KOPT-K1 (cell line): ENCODE data around the gene LAIR1.

Source experiments
- H3K27ac ChIP-seq: fragments of 200-600 bp; sonication (generic); 2 replicates; pipeline ENCODE4 v1.5.1; 2016; ENCODE audit warnings: antibody characterized with exemption, mild to moderate bottlenecking, low read depth, low read length; ENCODE audit not compliant: poor library complexity, severe bottlenecking
- H3K36me3 ChIP-seq: fragments of 200-600 bp; sonication (generic); 2 replicates; pipeline ENCODE4 v1.5.1; 2017; ENCODE audit warnings: antibody characterized with exemption, mild to moderate bottlenecking, low read length, moderate library complexity; ENCODE audit not compliant: insufficient read depth
- H3K9me3 ChIP-seq: fragments of 200-600 bp; sonication (generic); 2 replicates; pipeline ENCODE4 v1.5.1; 2017; ENCODE audit warnings: antibody characterized with exemption, low read length, mild to moderate bottlenecking; ENCODE audit not compliant: insufficient read depth, poor library complexity, severe bottlenecking

LAIR1 gene, protein sequence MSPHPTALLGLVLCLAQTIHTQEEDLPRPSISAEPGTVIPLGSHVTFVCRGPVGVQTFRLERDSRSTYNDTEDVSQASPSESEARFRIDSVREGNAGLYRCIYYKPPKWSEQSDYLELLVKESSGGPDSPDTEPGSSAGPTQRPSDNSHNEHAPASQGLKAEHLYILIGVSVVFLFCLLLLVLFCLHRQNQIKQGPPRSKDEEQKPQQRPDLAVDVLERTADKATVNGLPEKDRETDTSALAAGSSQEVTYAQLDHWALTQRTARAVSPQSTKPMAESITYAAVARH

DNA sequence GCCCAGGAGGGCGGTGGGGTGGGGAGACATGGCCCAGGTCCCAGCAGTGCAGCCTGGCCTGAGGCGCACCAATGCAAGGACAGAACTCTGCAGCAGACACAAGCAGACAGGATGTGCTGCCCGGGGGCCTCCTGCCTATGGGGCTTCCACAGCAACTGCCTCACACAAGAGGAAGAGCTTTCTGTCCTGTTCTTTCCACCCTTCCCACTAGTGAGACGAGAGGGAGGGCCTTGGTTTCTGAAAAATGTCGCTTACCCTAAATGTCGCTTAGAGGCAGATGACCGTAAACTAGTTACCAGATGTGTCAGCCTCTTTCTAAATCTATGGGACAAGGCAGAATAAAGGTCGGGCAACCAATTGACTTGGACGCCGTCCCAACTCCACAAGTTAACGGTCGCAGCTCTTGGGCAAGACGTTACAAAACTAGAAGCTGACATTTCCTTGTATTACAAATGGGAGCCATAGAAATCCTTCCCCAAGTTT, at the start of gene LAIR1:
Gene LAIR1, minus strand, starts transcription at position 157 of the 483 bp plus-strand sequence. Its CDS starts 127 bp downstream, at position 30.
- H3K9me3 ChIP-seq: no peaks in the 10 kb centered on the region
- H3K36me3 ChIP-seq: peaks cover 29% of the 10 kb centered on the region
- H3K27ac ChIP-seq: peak within 1 kb of the TSS; percentile 90

DNA sequence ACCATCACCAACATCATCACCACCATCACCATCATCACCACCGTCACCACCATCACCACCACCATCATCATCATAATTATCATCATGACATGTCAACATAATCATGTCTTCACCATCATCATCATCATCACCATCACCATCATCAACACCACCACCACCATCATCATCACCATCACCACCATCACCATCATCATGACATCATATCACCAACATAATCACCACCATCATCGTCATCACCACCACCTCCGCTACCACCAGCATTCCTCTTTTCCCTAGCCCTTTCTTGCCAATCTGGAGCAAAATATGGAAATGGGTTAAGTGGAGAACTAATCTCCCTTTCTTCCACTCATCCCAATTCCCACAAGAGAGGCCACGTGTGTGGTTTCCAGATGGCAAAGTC, 49.4 kb upstream of the LAIR1 start:
- Histone ChIP-seq H3K9me3 (no peaks in the 10 kb centered on the region), H3K36me3 (no peaks in the 10 kb centered on the region), H3K27ac (no peak overlapping the region)

DNA sequence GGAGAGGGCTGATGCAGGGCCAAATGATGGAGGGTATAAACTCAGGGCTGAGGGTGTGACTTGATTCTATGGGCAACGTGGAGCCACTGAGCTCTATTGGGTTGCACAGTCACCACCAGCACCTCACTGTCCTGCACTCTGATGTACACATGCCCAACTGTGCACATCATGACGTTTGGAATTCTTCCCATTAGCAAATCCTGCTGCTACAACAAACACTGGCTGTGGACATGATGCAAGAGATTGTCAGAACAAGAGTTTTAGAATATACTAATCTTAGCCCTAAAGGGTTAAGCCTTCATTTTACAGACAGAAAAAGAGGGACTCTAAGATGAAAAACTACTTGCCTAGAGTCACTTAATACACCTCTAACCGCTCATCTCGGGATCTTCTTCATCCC, 48.1 kb upstream of the LAIR1 start:
- peaks cover 11% of the 10 kb centered on the region for H3K9me3 ChIP-seq
- H3K36me3 ChIP-seq: no peaks in the 10 kb centered on the region
- H3K27ac ChIP-seq: no peak overlapping the region

DNA sequence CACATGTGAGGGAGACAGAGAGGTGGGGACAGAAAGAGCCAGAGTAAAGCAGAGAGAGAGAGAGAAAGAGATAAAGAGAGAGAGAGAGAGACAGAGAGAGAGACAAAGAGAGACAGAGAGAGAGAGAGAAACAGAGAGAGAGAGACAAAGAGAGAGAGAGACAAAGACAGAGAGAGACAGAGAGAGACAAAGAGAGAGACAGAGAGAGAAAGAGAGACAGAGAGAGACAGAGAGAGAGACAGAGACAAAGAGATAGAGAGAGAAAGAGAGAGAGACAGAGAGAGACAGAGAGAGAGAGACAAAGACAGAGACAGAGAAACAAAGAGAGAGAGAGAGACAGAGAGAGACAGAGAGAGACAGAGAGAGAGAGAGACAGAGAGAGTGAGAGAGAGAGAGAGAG, 46.3 kb upstream of the LAIR1 start:
- H3K9me3 ChIP-seq: peaks cover 16% of the 10 kb centered on the region
- no peak overlapping the region for H3K27ac ChIP-seq
- H3K36me3 ChIP-seq: no peaks in the 10 kb centered on the region

DNA sequence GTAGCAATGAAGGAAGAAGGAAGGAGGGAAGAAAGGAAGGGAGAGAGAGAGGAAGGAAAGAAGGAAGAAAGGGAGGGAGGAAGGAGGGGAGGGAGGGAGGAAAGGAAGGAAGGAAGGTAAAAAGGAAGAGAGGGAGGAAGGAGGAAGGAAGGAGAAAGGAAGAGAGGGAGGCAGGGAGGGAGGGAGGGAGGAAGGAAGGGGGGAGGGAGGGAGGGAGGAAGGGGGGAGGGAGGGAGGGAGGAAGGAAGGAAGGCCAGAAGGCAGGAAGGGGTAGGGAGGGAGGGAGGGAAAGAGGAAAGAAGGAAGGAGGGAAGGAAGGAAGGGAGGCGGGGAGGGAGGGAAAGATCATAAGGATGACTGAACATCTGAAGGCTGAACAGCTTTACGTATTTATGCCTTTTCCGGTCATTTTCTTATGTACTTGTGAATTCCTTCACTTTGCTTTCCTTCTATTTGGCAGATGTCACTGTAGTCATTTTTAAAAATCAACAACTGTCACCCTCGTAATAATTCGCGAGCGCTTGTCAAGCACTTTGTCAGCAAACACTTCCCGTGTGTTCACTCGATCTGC, 43.8 kb upstream of the LAIR1 start:
- Histone ChIP-seq H3K9me3 (peaks cover 16% of the 10 kb centered on the region), H3K27ac (no peak overlapping the region), H3K36me3 (no peaks in the 10 kb centered on the region)

DNA sequence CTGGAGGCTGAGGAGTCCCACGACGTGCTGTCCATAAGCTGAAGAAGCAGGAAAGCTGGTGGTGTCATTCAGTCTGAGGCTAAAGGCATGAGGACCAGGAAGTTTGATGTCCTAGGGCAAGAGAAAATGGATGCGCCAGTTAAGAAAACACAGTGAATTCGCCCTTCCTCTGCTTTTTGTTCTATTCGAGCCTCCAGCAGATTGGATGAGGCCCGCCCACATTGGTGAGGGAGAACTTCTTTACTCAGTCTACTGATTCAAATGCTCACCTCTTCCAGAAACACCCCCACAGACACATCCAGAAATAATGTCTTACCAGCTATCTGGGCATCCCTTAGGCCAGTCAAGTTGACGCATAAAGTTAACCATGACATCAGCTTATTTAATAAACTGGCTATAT, 43.0 kb upstream of the LAIR1 start:
- H3K27ac ChIP-seq: no peak overlapping the region
- H3K36me3 ChIP-seq: no peaks in the 10 kb centered on the region
- H3K9me3 ChIP-seq: peaks cover 16% of the 10 kb centered on the region

DNA sequence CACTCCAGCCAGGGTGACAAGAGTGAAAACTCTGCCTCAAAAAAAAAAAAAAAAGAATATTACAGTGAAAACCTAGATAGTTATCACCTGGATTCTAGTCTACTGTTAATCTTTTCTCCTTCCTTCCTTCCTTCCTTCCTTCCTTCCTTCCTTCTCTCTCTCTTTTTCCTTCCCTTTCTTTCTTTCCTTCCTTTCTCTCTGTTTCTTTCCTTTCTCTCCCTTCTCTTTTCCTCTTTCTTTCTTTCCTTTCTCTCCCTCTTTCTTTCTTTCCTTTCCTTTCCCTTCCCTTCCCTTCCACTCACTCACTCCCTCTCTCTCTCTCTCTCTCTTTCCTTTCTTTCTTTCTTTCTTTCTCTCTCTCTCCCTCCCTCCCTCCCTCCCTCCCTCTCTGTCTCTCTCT, 40.9 kb upstream of the LAIR1 start:
- Histone ChIP-seq H3K27ac (no peak overlapping the region), H3K36me3 (no peaks in the 10 kb centered on the region), H3K9me3 (peaks cover 16% of the 10 kb centered on the region)

DNA sequence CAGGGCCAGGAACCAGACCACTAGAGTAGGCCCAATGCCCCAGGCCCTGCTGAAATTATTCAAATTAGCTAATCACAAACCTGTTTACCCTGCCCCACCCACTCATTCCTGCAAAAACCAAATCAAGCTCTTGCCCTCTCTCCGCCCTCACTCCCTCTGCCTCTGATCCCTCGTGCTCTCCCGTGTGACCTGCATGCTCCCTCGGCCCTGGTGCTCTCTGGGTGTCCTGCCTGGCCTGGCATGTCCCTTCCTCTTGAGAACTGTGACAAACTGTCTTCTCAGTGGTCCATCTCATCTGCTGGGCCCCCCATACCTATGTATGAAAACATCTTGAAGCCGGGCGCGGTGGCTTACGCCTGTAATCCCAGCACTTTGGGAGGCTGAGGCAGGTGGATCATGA, 38.3 kb upstream of the LAIR1 start:
- Histone ChIP-seq H3K36me3 (no peaks in the 10 kb centered on the region), H3K27ac (no peak overlapping the region), H3K9me3 (peaks cover 7% of the 10 kb centered on the region)

DNA sequence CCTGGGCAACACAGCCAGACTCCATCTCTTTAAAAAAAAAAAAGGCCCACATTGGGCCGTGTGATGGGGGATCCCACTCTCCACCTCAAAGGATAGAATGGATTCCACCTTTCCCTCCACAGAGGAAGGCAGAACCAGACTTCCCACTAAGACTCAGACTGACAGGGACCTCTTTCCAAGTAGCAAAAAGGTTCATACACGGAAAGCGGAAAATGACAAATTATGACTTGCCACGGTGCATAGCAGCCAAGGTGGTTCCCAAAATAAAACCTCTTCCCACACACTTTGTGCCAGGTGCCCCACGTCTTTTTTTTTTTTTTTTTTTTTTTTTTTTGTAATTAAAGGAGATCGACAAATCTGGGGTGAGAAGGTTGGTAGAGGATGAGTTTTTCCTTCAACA, 36.2 kb upstream of the LAIR1 start:
- Histone ChIP-seq H3K27ac (no peak overlapping the region), H3K36me3 (no peaks in the 10 kb centered on the region), H3K9me3 (no peaks in the 10 kb centered on the region)

DNA sequence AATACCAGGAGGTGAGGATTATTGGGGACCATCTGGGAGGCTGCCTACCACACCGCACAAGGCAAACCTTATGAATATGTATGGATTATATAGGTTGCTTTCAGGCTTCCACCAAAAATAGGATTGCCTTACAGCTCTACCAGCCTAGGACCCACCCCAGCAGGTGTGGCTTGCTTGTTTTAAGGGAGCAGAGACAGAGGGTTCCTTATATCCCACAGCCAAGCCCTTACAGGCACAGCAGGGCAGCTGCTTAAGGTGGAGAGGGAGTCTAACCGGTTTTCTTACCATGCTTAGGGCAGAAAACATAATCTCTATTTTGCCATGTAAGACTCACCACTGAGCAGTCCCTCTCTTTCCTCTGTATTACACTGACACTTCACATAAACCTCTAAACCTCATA, 34.5 kb upstream of the LAIR1 start:
- no peaks in the 10 kb centered on the region for H3K36me3 ChIP-seq
- H3K9me3 ChIP-seq: no peaks in the 10 kb centered on the region
- no peak overlapping the region for H3K27ac ChIP-seq

DNA sequence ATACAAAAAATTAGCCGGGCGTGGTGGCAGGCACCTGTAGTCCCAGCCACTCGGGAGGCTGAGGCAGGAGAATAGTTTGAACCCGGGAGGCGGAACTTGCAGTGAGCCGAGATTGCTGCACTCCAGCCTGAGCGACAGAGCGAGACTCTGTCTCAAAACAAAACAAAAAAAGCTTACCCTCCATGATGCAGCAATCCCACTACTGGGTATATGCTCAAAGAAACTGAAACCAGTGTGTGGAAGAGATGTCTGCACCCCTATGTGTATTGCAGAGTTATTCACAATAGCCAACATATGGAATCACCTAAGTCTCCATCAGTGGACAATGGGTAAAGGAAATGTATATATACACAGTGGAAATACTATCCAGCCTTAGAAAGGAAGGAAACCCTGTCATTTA, 31.0 kb upstream of the LAIR1 start:
- no peaks in the 10 kb centered on the region for H3K9me3 ChIP-seq
- H3K36me3 ChIP-seq: no peaks in the 10 kb centered on the region
- H3K27ac ChIP-seq: no peak overlapping the region

DNA sequence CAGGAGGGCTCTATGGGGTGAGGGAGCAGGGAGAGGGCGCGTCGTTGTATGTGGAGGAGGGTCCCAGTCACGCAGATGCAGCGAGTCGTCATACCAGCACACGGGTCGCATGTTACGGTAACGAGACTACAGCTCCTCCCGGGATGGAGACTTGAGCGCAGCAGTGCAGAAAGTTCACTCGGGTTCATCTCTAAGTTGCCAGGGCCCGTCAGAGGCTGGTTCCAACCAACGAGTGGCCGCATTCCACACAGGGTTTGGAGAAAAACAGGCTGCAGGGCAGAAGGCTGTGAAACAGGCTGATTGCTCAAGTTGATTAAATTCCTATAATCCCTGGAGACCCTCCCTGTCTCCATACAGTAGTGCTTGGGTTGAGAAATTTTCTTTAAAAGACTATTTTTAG, 28.6 kb upstream of the LAIR1 start:
- Histone ChIP-seq H3K27ac (no peak overlapping the region), H3K36me3 (no peaks in the 10 kb centered on the region), H3K9me3 (no peaks in the 10 kb centered on the region)

DNA sequence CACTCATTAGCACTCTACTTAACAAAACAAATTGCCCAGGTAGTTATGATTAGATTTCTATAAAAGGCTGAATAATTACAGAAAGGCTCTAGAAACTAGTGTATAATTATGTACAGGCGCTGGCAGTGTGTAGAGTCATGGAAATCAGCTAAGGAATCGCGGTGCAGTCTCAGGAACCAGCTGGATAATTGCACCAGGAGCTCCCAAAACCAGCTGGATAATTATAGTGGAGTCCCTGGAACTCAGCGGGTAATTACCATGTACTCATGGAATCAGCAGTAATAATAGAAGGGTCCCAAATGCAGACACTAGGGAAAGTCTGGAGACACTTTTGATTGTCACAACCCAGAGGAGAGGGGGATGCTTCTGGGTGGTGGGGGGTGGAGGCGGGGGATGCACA, 27.4 kb upstream of the LAIR1 start:
- no peak overlapping the region for H3K27ac ChIP-seq
- no peaks in the 10 kb centered on the region for H3K9me3 ChIP-seq
- no peaks in the 10 kb centered on the region for H3K36me3 ChIP-seq

DNA sequence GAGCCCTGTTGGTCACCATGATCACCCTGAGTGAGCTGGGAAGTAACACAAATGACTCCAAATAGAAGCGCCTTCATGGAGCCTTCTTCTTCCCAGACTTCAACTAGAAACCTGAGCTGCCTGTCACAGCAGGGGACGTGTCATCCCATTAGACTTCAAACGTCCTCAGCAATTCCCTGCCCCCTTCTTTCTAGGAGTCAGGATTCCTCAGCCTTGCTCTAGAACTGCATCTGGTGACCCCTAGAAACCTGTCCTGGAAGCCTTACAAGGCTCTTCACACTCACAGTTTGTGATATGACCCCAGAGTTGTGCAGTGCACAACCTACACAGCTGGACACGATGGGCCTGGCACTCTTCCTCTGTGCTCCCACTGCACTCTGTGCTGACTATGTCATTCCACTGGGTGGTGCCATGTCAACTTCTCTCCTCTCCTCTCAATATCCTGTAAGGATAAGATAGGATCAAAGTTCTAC, 26.9 kb upstream of the LAIR1 start:
- Histone ChIP-seq H3K9me3 (no peaks in the 10 kb centered on the region), H3K27ac (no peak overlapping the region)

DNA sequence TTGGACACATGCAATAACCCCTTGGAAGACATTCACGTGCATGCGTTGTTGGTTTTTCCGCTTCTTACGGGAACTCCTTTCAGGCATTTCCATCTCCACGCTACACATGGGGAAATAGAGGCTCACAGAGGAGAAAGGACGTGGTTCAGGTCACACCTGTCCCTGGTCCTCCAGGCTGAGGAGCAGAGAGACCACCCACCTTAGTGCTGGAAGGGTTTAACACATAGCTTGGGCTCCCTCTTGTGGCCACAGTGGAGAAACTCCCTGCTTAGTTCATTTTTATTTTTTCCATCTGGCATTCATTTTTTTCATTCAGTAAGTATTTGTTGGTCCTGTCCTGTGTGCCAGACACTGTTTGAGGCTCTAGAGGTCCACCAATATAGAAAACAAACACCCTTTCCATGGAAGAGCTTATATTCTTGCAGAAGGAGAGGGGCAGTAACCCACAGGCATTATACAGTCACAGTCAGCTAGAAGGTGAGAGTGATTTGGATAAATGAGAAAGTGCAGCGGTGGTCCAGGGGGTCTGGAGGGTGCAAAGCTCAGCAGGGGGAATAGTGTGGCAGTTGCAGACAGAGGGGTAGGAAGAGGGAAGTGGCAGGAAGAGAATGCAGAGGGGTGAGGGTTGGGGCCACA, 26.3 kb upstream of the LAIR1 start:
- H3K9me3 ChIP-seq: no peaks in the 10 kb centered on the region
- H3K36me3 ChIP-seq: no peaks in the 10 kb centered on the region
- H3K27ac ChIP-seq: peak overlapping the region; percentile 99

More for the DNA sequence above, 26.9 kb upstream of the LAIR1 start:
- no peaks in the 10 kb centered on the region for H3K36me3 ChIP-seq
